ENCODE data around the gene RBM15B. TPM values are rescaled to one million over a fixed set of nuclear protein-coding genes. Genes with fewer than 3 reads are reported as not detected.

The RBM15B gene
- total and polyA plus RNA-seq, 12 donors, result 3.6 to 17.1 (median 13.4) TPM

DNA sequence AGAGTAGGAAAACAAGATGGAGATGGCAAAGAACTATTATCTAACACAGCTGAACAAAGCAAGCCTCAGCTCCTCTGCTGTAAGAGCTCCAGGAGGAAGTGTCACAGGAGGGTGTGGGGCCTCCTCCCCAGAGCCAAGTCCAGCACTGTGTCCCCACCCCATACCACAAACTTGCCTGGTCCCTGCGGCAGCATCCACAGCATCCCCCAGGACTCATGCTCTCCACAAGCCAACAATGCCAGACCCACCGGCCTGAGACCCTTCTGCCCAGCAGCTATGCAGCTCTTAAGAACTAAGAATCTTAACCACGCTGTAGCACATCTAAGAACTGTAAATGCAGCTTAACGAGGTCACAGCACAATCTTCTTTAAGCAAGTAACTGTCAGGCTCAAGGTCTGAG, 9.1 kb downstream of the RBM15B start:
- Histone ChIP-seq H3K4me3 (no peak overlapping the region), H3K27ac (peak overlapping the region in 1 of 10 donors; percentile 18), H3K4me1 (peaks cover 0 to 50% (median 26%) of the 10 kb centered on the region in 9 donors), H3K36me3 (peaks cover 0 to 98% (median 31%) of the 10 kb centered on the region in 9 donors), H3K27me3 (no peaks in the 10 kb centered on the region), H3K9me3 (no peaks in the 10 kb centered on the region)
- intact Hi-C loops (cut with DNase I), result no loop called here
- WGBS, 2 donors, result 87 to 92% methylated on average over 4 of the region's 4 CpGs
- DNase-seq (no peak), ATAC-seq (no peak)
- TF ChIP-seq, protein P1, sequence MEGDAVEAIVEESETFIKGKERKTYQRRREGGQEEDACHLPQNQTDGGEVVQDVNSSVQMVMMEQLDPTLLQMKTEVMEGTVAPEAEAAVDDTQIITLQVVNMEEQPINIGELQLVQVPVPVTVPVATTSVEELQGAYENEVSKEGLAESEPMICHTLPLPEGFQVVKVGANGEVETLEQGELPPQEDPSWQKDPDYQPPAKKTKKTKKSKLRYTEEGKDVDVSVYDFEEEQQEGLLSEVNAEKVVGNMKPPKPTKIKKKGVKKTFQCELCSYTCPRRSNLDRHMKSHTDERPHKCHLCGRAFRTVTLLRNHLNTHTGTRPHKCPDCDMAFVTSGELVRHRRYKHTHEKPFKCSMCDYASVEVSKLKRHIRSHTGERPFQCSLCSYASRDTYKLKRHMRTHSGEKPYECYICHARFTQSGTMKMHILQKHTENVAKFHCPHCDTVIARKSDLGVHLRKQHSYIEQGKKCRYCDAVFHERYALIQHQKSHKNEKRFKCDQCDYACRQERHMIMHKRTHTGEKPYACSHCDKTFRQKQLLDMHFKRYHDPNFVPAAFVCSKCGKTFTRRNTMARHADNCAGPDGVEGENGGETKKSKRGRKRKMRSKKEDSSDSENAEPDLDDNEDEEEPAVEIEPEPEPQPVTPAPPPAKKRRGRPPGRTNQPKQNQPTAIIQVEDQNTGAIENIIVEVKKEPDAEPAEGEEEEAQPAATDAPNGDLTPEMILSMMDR (IDR thresholded peaks at IDR 0.05), result no peak

DNA sequence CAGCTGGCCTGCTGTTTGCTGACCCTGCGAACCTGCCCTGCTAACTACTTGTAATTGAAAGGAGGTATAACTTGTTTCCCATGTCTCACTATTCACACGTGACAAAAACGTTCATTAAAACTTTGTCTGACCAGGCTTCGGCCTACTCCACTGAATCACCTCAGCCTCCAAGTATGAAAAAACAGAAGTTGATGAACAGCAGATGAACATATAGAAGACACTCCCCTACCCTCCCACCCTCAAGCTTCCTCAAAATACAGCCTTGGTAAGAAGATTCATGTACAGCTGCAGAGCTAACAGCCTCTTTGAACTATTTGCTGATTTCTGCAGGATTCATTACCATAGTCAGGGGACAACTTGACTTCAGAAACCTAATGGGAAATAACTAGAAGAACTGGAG, 10.7 kb downstream of the RBM15B start:
- DNase-seq, result no peak
- H3K27ac ChIP-seq, result peak overlapping the region in 1 of 10 donors; percentile 66
- peak in 4 of 8 donors; percentile 27 to 38 (median 34) for ATAC-seq
- TF ChIP-seq, protein P1 (IDR thresholded peaks at IDR 0.05), result no peak
- H3K9me3 ChIP-seq, result no peaks in the 10 kb centered on the region
- intact Hi-C loops (cut with DNase I), result no loop called here
- H3K4me3 ChIP-seq, result no peak overlapping the region
- 86 to 91% methylated on average over 4 of the region's 4 CpGs for WGBS, 2 donors
- H3K36me3 ChIP-seq, result peaks cover 0 to 90% (median 23%) of the 10 kb centered on the region in 9 donors
- H3K4me1 ChIP-seq, result peaks cover 0 to 37% (median 11%) of the 10 kb centered on the region in 9 donors
- H3K27me3 ChIP-seq, result no peaks in the 10 kb centered on the region

DNA sequence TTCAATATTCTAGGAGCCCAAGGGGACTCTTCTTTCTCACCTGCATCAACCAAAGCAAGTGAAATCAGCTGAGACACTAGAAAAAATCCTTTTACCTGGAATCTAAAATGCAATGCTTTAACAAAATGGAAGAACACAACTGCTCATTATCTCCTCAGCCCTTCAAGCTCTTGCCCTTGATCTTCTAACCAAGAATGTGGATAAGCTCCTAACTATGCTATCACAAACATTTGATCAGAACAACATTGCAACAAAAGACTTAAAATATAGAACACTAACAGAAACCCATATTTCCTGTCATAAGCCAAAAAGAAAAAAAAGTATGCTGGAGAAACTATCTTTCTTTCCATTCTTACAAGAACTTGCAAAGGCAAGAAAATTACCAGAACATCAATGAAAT, 12.6 kb downstream of the RBM15B start:
- Histone ChIP-seq H3K4me3 (no peak overlapping the region), H3K36me3 (peaks cover 0 to 87% (median 17%) of the 10 kb centered on the region in 9 donors)

DNA sequence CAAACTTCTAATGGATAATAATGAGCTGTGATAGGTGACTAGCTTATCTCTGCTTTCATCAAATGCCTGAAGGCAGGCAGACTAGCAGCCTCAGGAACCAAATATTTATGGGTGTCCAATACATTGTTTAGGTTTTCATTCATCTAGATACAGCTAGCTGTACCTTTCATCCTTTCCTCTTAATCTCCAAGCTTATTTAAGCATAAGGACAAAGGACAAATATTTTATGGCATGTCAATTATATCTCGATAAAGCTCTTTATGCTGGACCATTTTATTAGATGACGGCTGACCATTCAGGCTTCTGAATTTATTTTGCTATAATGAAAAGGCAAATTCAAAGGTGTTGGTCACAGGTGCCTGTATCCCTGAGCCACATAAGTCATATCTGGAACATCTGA, 16.9 kb downstream of the RBM15B start:
- TF ChIP-seq, protein P1 (IDR thresholded peaks at IDR 0.05), result no peak
- no peaks in the 10 kb centered on the region for H3K4me1 ChIP-seq
- no peaks in the 10 kb centered on the region for H3K27me3 ChIP-seq
- WGBS, 2 donors, result 95 to 98% methylated on average over 2 of the region's 2 CpGs
- intact Hi-C loops (cut with DNase I), result no loop called here
- H3K9me3 ChIP-seq, result no peaks in the 10 kb centered on the region
- H3K27ac ChIP-seq, result no peak overlapping the region
- H3K4me3 ChIP-seq, result no peak overlapping the region
- no peak for ATAC-seq
- no peak for DNase-seq
- H3K36me3 ChIP-seq, result peaks cover 0 to 87% (median 24%) of the 10 kb centered on the region in 9 donors

More for the DNA sequence above, 12.6 kb downstream of the RBM15B start:
- peaks cover 0 to 31% (median 2%) of the 10 kb centered on the region in 9 donors for H3K4me1 ChIP-seq
- no peak for DNase-seq
- TF ChIP-seq, protein P1 (IDR thresholded peaks at IDR 0.05), result no peak
- no peak overlapping the region for H3K27ac ChIP-seq
- no peaks in the 10 kb centered on the region for H3K9me3 ChIP-seq
- H3K27me3 ChIP-seq, result no peaks in the 10 kb centered on the region
- intact Hi-C loops (cut with DNase I), result no loop called here
- no peak for ATAC-seq
